Measurements from ENCODE around the gene C11orf24. TPM values are rescaled to one million over a fixed set of nuclear protein-coding genes. Genes with fewer than 3 reads are reported as not detected.

C11orf24 gene
- total and polyA plus RNA-seq, 10 of the 15 experiments (the other 5 are each of a cell fraction or from before 2014, with no cell fraction given), result 4.3 to 104 (median 41.4) TPM

- no peak for TF ChIP-seq BCLAF1 (IDR thresholded peaks at IDR 0.05)
- peak; percentile 48 to 70; a peak in 3 of 4 replicates for TF ChIP-seq BHLHE40 (IDR thresholded peaks at IDR 0.05; ENCODE audit: borderline replicate concordance in 1 of 2, low read depth in 2 of 2, low read length in 1 of 2)
- no peak for TF ChIP-seq NFYB (IDR thresholded peaks at IDR 0.05; ENCODE audit: insufficient read depth, low read depth, low read length)
- no peak for TF ChIP-seq ATF3 (IDR thresholded peaks at IDR 0.05; ENCODE audit: borderline replicate concordance, extremely low read depth, low read depth, low read length)
- 0 out of 2 replicates have a peak, but pooled peaks have one; percentile 55 for TF ChIP-seq LARP7 (IDR thresholded peaks at IDR 0.05)
- no peak for TF ChIP-seq SIN3A (IDR thresholded peaks at IDR 0.05; ENCODE audit: low read depth, low read length)
- TF ChIP-seq CBX3 (IDR thresholded peaks at IDR 0.05; ENCODE audit: borderline replicate concordance, low read depth), result no peak
- no peak for TF ChIP-seq ZNF217 (IDR thresholded peaks at IDR 0.05)
- TF ChIP-seq SIX5 (IDR thresholded peaks at IDR 0.05; ENCODE audit: low read depth, low read length, severe bottlenecking), result no peak
- no peak for TF ChIP-seq ZBTB11 (CRISPR knock-in tag; IDR thresholded peaks at IDR 0.05)
- no peak for TF ChIP-seq ASH2L (IDR thresholded peaks at IDR 0.05; ENCODE audit: borderline replicate concordance, low read depth)
- no peak for TF ChIP-seq TBL1XR1 (IDR thresholded peaks at IDR 0.05; ENCODE audit: low read depth, low read length)
- no peak for TF ChIP-seq BCL11A (IDR thresholded peaks at IDR 0.05; ENCODE audit: low read depth, low read length)
- no peak for TF ChIP-seq JUND (IDR thresholded peaks at IDR 0.05; ENCODE audit: low read depth, low read length)
- TF ChIP-seq HCFC1 (IDR thresholded peaks at IDR 0.05; ENCODE audit: low read length), result no peak
- no peak for TF ChIP-seq NFIC (IDR thresholded peaks at IDR 0.05; ENCODE audit: low read depth, low read length)
- no peak for TF ChIP-seq RELB (IDR thresholded peaks at IDR 0.05; ENCODE audit: low read depth)
- TF ChIP-seq E2F4 (IDR thresholded peaks at IDR 0.05; ENCODE audit: low read depth, low read length), result no peak
Measured at GRCh38 chr11:68297812-68298658, 26.3 kb upstream of the C11orf24 start (continued).
